B cell (primary cell): Measurements from ENCODE around the gene PRDX2. TPM values are rescaled to one million over a fixed set of nuclear protein-coding genes. Genes with fewer than 3 reads are reported as not detected.
"Not testable (repeated sequence)": the region's sequence is repeated elsewhere in the genome, so short reads cannot be mapped to it uniquely, and the experiment has no call there.

Experiments used
- ATAC-seq: fragments of 200-7000 bp; cut with Tn5 transposase; one replicate; pipeline ENCODE4 v1.10.0; 2021; ENCODE audit warnings: low read depth, mild to moderate bottlenecking, moderate number of reproducible peaks, moderate library complexity
- CTCF ChIA-PET: fragments of 350-600 bp; sonication (Branson Sonifier 250); formaldehyde crosslinking; loops from one replicate; lab custom pipeline; 2021; ENCODE audit warnings: antibody characterized with exemption, inconsistent platforms; lab: Charles Lee
- POLR2A ChIA-PET: fragments of 350-600 bp; sonication (Branson Sonifier 250); formaldehyde crosslinking; loops from one replicate; lab custom pipeline; 2021; ENCODE audit warnings: antibody characterized with exemption; lab: Charles Lee
- DNase-seq: peaks from one replicate; pipeline ENCODE4 v3.0.0; 2013
- H2AFZ ChIP-seq: 2 replicates; pipeline ENCODE4 v1.6.1; 2012; ENCODE audit warnings: mild to moderate bottlenecking, low read depth, low read length; ENCODE audit not compliant: insufficient read depth, poor library complexity, severe bottlenecking
- H3K27ac ChIP-seq, 2 donors: 1 replicate in 1 of 2; 2 replicates in 1 of 2; pipeline ENCODE4 v1.5.1; 2012 to 2013; ENCODE audit warnings: low read length in 2 of 2, mild to moderate bottlenecking in 2 of 2, moderate library complexity in 1 of 2
- H3K27me3 ChIP-seq, 4 experiments: fragments of 200-600 bp in 1 of 4; sonication (generic) in 1 of 4; replicated peaks in 1 of 4; 1 replicate in 2 of 4; 2 replicates in 2 of 4; pipeline versions ENCODE4 v1.6.1 to v1.7.0; 2013 to 2016; ENCODE audit warnings: low read length in 3 of 4, mild to moderate bottlenecking in 2 of 4, mixed read lengths in 1 of 4, moderate library complexity in 1 of 4; ENCODE audit not compliant: insufficient read depth in 4 of 4, control insufficient read depth in 3 of 4; ENCODE audit errors: control extremely low read depth in 1 of 4
- H3K36me3 ChIP-seq, 2 experiments: replicated peaks in 1 of 2; 1 replicate in 1 of 2; 2 replicates in 1 of 2; pipeline versions ENCODE4 v1.6.1 to v1.7.1; 2013; ENCODE audit warnings: low read length in 1 of 2; ENCODE audit not compliant: insufficient read depth in 2 of 2, control insufficient read depth in 1 of 2; ENCODE audit errors: control extremely low read depth in 1 of 2, extremely low read depth in 1 of 2
- H3K4me1 ChIP-seq, 2 donors: fragments of 200-600 bp in 1 of 2; sonication (generic) in 1 of 2; 1 replicate in 1 of 2; 2 replicates in 1 of 2; pipeline versions ENCODE4 v1.5.1 to v1.6.1; 2013 to 2017; ENCODE audit warnings: low read length in 2 of 2; ENCODE audit not compliant: control insufficient read depth in 2 of 2, insufficient read depth in 2 of 2
- H3K4me2 ChIP-seq: replicated peaks from 2 replicates; pipeline ENCODE3; 2012; ENCODE audit warnings: mild to moderate bottlenecking, low read depth, low read length; ENCODE audit not compliant: poor library complexity, severe bottlenecking
- H3K4me3 ChIP-seq, 5 experiments: fragments of 200-600 bp in 1 of 5; sonication (generic) in 1 of 5; 1 replicate in 3 of 5; 2 replicates in 2 of 5; pipeline versions ENCODE4 v1.5.1 to v1.7.0; 2011 to 2016; ENCODE audit warnings: low read length in 4 of 5, mild to moderate bottlenecking in 4 of 5, low read depth in 2 of 5, control low read depth in 1 of 5, moderate library complexity in 1 of 5; ENCODE audit not compliant: insufficient read depth in 1 of 5; ENCODE audit errors: control extremely low read depth in 1 of 5, extremely low read depth in 1 of 5
- H3K79me2 ChIP-seq: fragments of 200-600 bp; sonication (generic); one replicate; pipeline ENCODE4 v1.6.0; 2016; ENCODE audit warnings: low read length; ENCODE audit not compliant: control insufficient read depth, insufficient read depth
- H3K9ac ChIP-seq: fragments of 200-600 bp; sonication (generic); 2 replicates; pipeline ENCODE4 v1.6.1; 2017; ENCODE audit warnings: mild to moderate bottlenecking, low read length, moderate library complexity
- H3K9me3 ChIP-seq, 3 donors: one replicate each; pipeline versions ENCODE4 v1.6.1 to v1.7.1; 2013; ENCODE audit warnings: low read length in 2 of 3; ENCODE audit not compliant: control insufficient read depth in 2 of 3, insufficient read depth in 1 of 3; ENCODE audit errors: control extremely low read depth in 1 of 3
- H4K20me1 ChIP-seq: 2 replicates; pipeline ENCODE4 v1.6.0; 2012; ENCODE audit warnings: mild to moderate bottlenecking, low read length; ENCODE audit not compliant: insufficient read depth, control insufficient read depth, poor library complexity, severe bottlenecking
- H3K27ac Mint-ChIP-seq: one replicate; pipeline ENCODE4 v1.8.0; 2021; ENCODE audit warnings: mixed read lengths
- H3K27me3 Mint-ChIP-seq: one replicate; pipeline ENCODE4 v1.8.0; 2021; ENCODE audit warnings: mixed read lengths
- H3K4me1 Mint-ChIP-seq: one replicate; pipeline ENCODE4 v1.8.0; 2021; ENCODE audit warnings: mixed read lengths
- H3K4me3 Mint-ChIP-seq: one replicate; pipeline ENCODE4 v1.8.0; 2021; ENCODE audit warnings: mixed read lengths
- H3K9me3 Mint-ChIP-seq: one replicate; pipeline ENCODE4 v1.8.0; 2022; ENCODE audit warnings: mixed read lengths; ENCODE audit not compliant: insufficient read depth
- CTCF ChIP-seq: fragments of 200-600 bp; IDR thresholded peaks from one replicate; pipeline ENCODE4 v1.8.0; 2022; ENCODE audit warnings: antibody characterized with exemption, mild to moderate bottlenecking
- EZH2 ChIP-seq: IDR thresholded peaks from 2 replicates; pipeline ENCODE4 v1.6.1; 2012; ENCODE audit warnings: borderline replicate concordance, low read depth, mild to moderate bottlenecking, moderate library complexity, low read length; ENCODE audit not compliant: insufficient read depth, poor library complexity, severe bottlenecking
- WGBS: methylation state at CpG from one replicate; pipeline ENCODE4 v1.1.5; 2013; ENCODE audit warnings: missing lambda C conversion rate; ENCODE audit not compliant: insufficient coverage; 5-methylcytosine and 5-hydroxymethylcytosine counted together
- intact Hi-C: fragments of 100-400 bp; cut with micrococcal nuclease; formaldehyde crosslinking; loops from one replicate; pipeline ENCODE4 v1.10.0; 2022
- polyA plus RNA-seq: library from polyadenylated mRNA; depleted of rRNA; stranded (reverse); fragments of >200 nt; gene quantifications from 2 replicates; pipeline ENCODE4 v1.2.3, GENCODE V29; 2012
- total RNA-seq, 2 donors: library from RNA; stranded (reverse); fragments of 120-200 nt in 1 of 2; gene quantifications; 1 replicate in 1 of 2; 2 replicates in 1 of 2; pipeline versions ENCODE4 v1.2.3 to v1.2.4, GENCODE V29; 2013 to 2022

The PRDX2 gene
- total and polyA plus RNA-seq, 2 donors (not counting 1 experiment from before 2014, with no cell fraction given): 45.5 to 66.1 TPM

GRCh38 chr19:12821761-12822160 is 20.2 kb upstream of the PRDX2 start:
- no peaks in the 10 kb centered on the region for H3K9me3 Mint-ChIP-seq
- H3K27ac Mint-ChIP-seq: no peak overlapping the region
- H3K27ac ChIP-seq: no peak overlapping the region
- no peak overlapping the region for H3K9ac ChIP-seq
- ChIA-PET CTCF (interaction anchor here (1.2 to 1.9 kb wide), 3 partner anchors 26 to 62 kb away, joined by 3 to 5 read pairs (median 4); no protein-coding TSS in a partner anchor), POLR2A (no interaction called here)
- TF ChIP-seq CTCF: no peak
- TF ChIP-seq EZH2: no peak
- intact Hi-C loops: no loop called here
- ATAC-seq (no peak), DNase-seq (no peak)
- H2AFZ ChIP-seq: no peak overlapping the region
- no peak overlapping the region for H3K4me3 ChIP-seq
- no peak overlapping the region for H3K4me2 ChIP-seq
- peaks cover 0 to 29% (median 14%) of the 10 kb centered on the region in 4 experiments for H3K27me3 ChIP-seq
- peaks cover 0 to 18% (median 0%) of the 10 kb centered on the region in 3 donors for H3K9me3 ChIP-seq
- H3K27me3 Mint-ChIP-seq: peaks cover 18% of the 10 kb centered on the region
- H3K36me3 ChIP-seq: no peaks in the 10 kb centered on the region
- peaks cover 8% of the 10 kb centered on the region for H3K4me1 Mint-ChIP-seq
- 80% methylated on average over 1 of the region's 2 CpGs for WGBS
- no peaks in the 10 kb centered on the region for H4K20me1 ChIP-seq
- H3K4me3 Mint-ChIP-seq: no peak overlapping the region
- H3K4me1 ChIP-seq: peaks cover 10 to 11% of the 10 kb centered on the region in 2 donors
- no peaks in the 10 kb centered on the region for H3K79me2 ChIP-seq

GRCh38 chr19:12817810-12818209 is 16.2 kb upstream of the PRDX2 start:
- H3K9me3 ChIP-seq, H3K36me3 ChIP-seq, H3K27me3 Mint-ChIP-seq, H3K4me1 Mint-ChIP-seq, DNase-seq, H3K4me1 ChIP-seq, H3K4me2 ChIP-seq, H4K20me1 ChIP-seq, H3K79me2 ChIP-seq, H3K9ac ChIP-seq, H3K4me3 ChIP-seq, H3K27ac ChIP-seq, H3K27me3 ChIP-seq, intact Hi-C loops, H3K9me3 Mint-ChIP-seq, H2AFZ ChIP-seq, H3K4me3 Mint-ChIP-seq, ATAC-seq, H3K27ac Mint-ChIP-seq, POLR2A ChIA-PET: not testable (repeated sequence)
- WGBS: 97% methylated on average over 9 of the region's 11 CpGs
- CTCF ChIA-PET: interaction anchor here (0.7 to 1.2 kb wide), 4 partner anchors 9 to 65 kb away, joined by 3 to 6 read pairs (median 4); no protein-coding TSS in a partner anchor

DNA sequence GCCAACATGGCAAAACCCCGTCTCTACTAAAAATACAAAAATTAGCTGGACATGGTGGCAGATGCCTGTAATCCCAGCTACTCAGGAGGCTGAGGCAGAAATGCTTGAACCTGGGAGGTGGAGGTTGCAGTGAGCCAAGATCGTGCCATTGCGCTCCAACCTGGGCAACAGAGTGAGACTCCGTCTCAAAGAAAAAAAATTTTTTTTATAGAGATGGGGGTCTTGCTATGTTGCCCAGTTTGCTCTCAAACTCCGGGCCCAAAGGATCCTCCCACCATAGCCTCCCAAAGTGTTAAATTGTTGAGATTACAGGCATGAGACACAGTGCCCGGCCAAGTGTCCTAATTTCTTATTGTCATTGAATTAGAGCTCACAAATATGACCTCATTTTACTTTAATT is 15.6 kb upstream of the PRDX2 start:
- CTCF ChIA-PET: interaction anchor here (1.1 to 1.2 kb wide), 2 partner anchors 23 to 30 kb away, joined by 3 to 6 read pairs; no protein-coding TSS in a partner anchor
- H2AFZ ChIP-seq, H3K4me3 Mint-ChIP-seq, H3K79me2 ChIP-seq, H3K36me3 ChIP-seq, H3K4me1 Mint-ChIP-seq, H3K4me1 ChIP-seq, H4K20me1 ChIP-seq, H3K27ac ChIP-seq, H3K9me3 ChIP-seq, DNase-seq, H3K4me2 ChIP-seq, ATAC-seq, POLR2A ChIA-PET, H3K4me3 ChIP-seq, H3K27ac Mint-ChIP-seq, H3K27me3 Mint-ChIP-seq, H3K9me3 Mint-ChIP-seq, H3K9ac ChIP-seq, H3K27me3 ChIP-seq, intact Hi-C loops: not testable (repeated sequence)
- WGBS: 100% methylated on average over 1 of the region's 6 CpGs
